K562 (cell line): ENCODE results near the gene KCNK4. TPM values are rescaled to one million over a fixed set of nuclear protein-coding genes. Genes with fewer than 3 reads are reported as not detected.
A peak's percentile ranks its signal among the peaks of the same experiment; 100 is the strongest.

Experiments used
- ATAC-seq: fragments of 200-7000 bp; cut with Tn5 transposase; 3 replicates; pipeline ENCODE4 v1.9.1; 2020; ENCODE audit warnings: moderate library complexity
- BruUV-seq: library from RNA; stranded (reverse); fragments of 400-500 nt; replicated peaks from 2 replicates; lab custom pipeline; 2021; lab: Mats Ljungman, UMichigan
- CTCF ChIA-PET: fragments of 300-600 bp; formaldehyde crosslinking; extraction: SDS; loops from one replicate; lab custom pipeline; 2021; ENCODE audit warnings: low intra/inter-chr PET ratio; lab: Yijun Ruan, JAX
- POLR2A ChIA-PET: fragments of 300-600, 350-650 bp; sonication (Branson Sonifier 250); formaldehyde crosslinking; extraction: SDS; loops from one replicate; lab custom pipeline; 2021; ENCODE audit warnings: antibody characterized with exemption, inconsistent platforms; lab: Yijun Ruan, JAX
- DNase-seq, 4 experiments: peaks; one replicate each; pipeline versions ENCODE4 v3.0.0 to v3.0.0-alpha.2; 2011 to 2018; ENCODE audit warnings: low spot score in 3 of 4, mixed read lengths in 3 of 4; ENCODE audit errors: extremely low read depth in 1 of 4
- FAIRE-seq: peaks from 2 replicates; lab custom pipeline; 2011; peaks lifted over from hg19 to GRCh38; lab: Jason Lieb, UNC
- H2AFZ ChIP-seq: 2 replicates; pipeline ENCODE4 v1.6.0; 2011; ENCODE audit warnings: low read depth, low read length, control low read depth, inconsistent platforms
- H3K27ac ChIP-seq: fragments of 200-600 bp; 3 replicates; pipeline ENCODE4 v1.8.0; 2011; ENCODE audit warnings: low read depth, mild to moderate bottlenecking, control low read depth, inconsistent platforms, low read length, moderate library complexity, mixed read lengths; ENCODE audit errors: extremely low read depth
- H3K27me3 ChIP-seq, 2 experiments: fragments of 300-600 bp in 1 of 2; 2 replicates in 1 of 2; 3 replicates in 1 of 2; pipeline versions ENCODE4 v1.6.0 to v1.8.0; 2011; ENCODE audit warnings: inconsistent platforms in 2 of 2, low read length in 2 of 2, mild to moderate bottlenecking in 1 of 2, mixed read lengths in 1 of 2, moderate library complexity in 1 of 2; ENCODE audit not compliant: control insufficient read depth in 2 of 2, insufficient read depth in 2 of 2
- H3K36me3 ChIP-seq: fragments of 300-600 bp; 3 replicates; pipeline ENCODE4 v1.8.0; 2011; ENCODE audit warnings: mild to moderate bottlenecking, low read length, inconsistent platforms; ENCODE audit not compliant: control insufficient read depth, insufficient read depth
- H3K4me1 ChIP-seq, 2 experiments: fragments of 200-600 bp in 1 of 2; replicated peaks in 1 of 2; 2 replicates in 1 of 2; 3 replicates in 1 of 2; pipeline versions ENCODE4 v1.5.1 to v1.8.0; 2011; ENCODE audit warnings: inconsistent platforms in 2 of 2, low read length in 2 of 2, mild to moderate bottlenecking in 1 of 2, mixed read lengths in 1 of 2, moderate library complexity in 1 of 2; ENCODE audit not compliant: control insufficient read depth in 2 of 2, insufficient read depth in 2 of 2
- H3K4me2 ChIP-seq: 2 replicates; pipeline ENCODE4 v1.6.1; 2011; ENCODE audit warnings: low read length, control low read depth, inconsistent platforms, mixed read lengths; ENCODE audit not compliant: insufficient read depth
- H3K4me3 ChIP-seq: fragments of 200-600 bp; sonication (generic), shearing (Covaris generic); 2 replicates; pipeline ENCODE4 v1.5.1; 2016; ENCODE audit warnings: control low read depth, inconsistent platforms
- H3K79me2 ChIP-seq: fragments of 200-600 bp; 3 replicates; pipeline ENCODE4 v1.8.0; 2011; ENCODE audit warnings: low read length, inconsistent platforms; ENCODE audit not compliant: control insufficient read depth, insufficient read depth
- H3K9ac ChIP-seq, 2 experiments: 2 replicates each; pipeline versions ENCODE4 v1.6.0 to v1.6.1; 2011; ENCODE audit warnings: low read depth in 2 of 2, low read length in 2 of 2, control low read depth in 1 of 2, inconsistent platforms in 1 of 2, mild to moderate bottlenecking in 1 of 2, mixed read lengths in 1 of 2; ENCODE audit not compliant: insufficient read depth in 1 of 2
- H3K9me1 ChIP-seq: one replicate; pipeline ENCODE4 v1.6.0; 2011; ENCODE audit warnings: inconsistent platforms, mild to moderate bottlenecking, low read length, moderate library complexity; ENCODE audit not compliant: control insufficient read depth, insufficient read depth
- H3K9me3 ChIP-seq: replicated peaks from 2 replicates; pipeline ENCODE4 v1.5.1; 2011; ENCODE audit warnings: low read depth, low read length, inconsistent platforms; ENCODE audit not compliant: control insufficient read depth, insufficient read depth
- H4K20me1 ChIP-seq: replicated peaks from 2 replicates; pipeline ENCODE4 v1.6.1; 2011; ENCODE audit warnings: low read length, inconsistent platforms, mixed read lengths; ENCODE audit not compliant: control insufficient read depth, insufficient read depth
- LARP7 ChIP-seq: fragments of 450-650 bp; IDR thresholded peaks from 2 replicates; pipeline ENCODE4 v1.6.1; 2016
- TFE3 ChIP-seq: fragments of 450-650 bp; formaldehyde crosslinking; IDR thresholded peaks from 2 replicates; pipeline ENCODE4 v1.4.0; 2020; ENCODE audit warnings: mild to moderate bottlenecking, mixed read lengths
- ZNF583 ChIP-seq: fragments of 250-450 bp; sonication (Bioruptor Pico); IDR thresholded peaks from 2 replicates; pipeline ENCODE4 v1.4.0; 2020
- WGBS: fragments of 100-300 bp; shearing (Covaris generic); methylation state at CpG from one replicate; pipeline ENCODE4 v1.1.6; 2016; ENCODE audit warnings: low coverage, mixed read lengths; ENCODE audit not compliant: insufficient coverage; ENCODE audit errors: missing lambda C conversion rate; 5-methylcytosine and 5-hydroxymethylcytosine counted together
- in situ Hi-C: fragments of 300-500 bp; cut with MboI; formaldehyde crosslinking; loops from 4 replicates; pipeline ENCODE4 v1.15.0; 2018; ENCODE audit warnings: inconsistent platforms, mixed read lengths
- intact Hi-C: fragments of 100-400 bp; cut with micrococcal nuclease; formaldehyde crosslinking; loops from 2 replicates; pipeline ENCODE4 v1.14.2; 2022
- polyA plus RNA-seq, 8 experiments: library from polyadenylated mRNA; depleted of rRNA in 4 of 8; stranded (reverse) in 5 of 8; unstranded in 3 of 8; fragments of >200 nt; fragmentation: Nextera tagmentation in 2 of 8; fragmentation: Illumina TruSeq in 1 of 8; extraction: Ambion mirVana in 2 of 8; extraction: Trizol in 1 of 8; gene quantifications; 2 replicates each; pipeline versions ENCODE4 v1.2.1 to v1.2.3, GENCODE V29; 2011 to 2014; ENCODE audit warnings: inconsistent platforms in 1 of 8, missing spikeins in 1 of 8
- total RNA-seq, 7 experiments: library from RNA; depleted of rRNA in 6 of 7; stranded (reverse); fragments of >200 nt in 6 of 7; fragmentation: Illumina TruSeq in 2 of 7; extraction: Trizol in 2 of 7; gene quantifications; 2 replicates each; pipeline versions ENCODE4 v1.2.1 to v1.2.3, GENCODE V29; 2011 to 2021; ENCODE audit warnings: low replicate concordance in 1 of 7
- TF ChIP-seq, protein P1 (sequence below): fragments of 250-450 bp; sonication (Bioruptor Pico); IDR thresholded peaks from 2 replicates; pipeline ENCODE4 v1.5.1; 2021; ENCODE audit warnings: mild to moderate bottlenecking

KCNK4 gene
- total and polyA plus RNA-seq, 9 of the 15 experiments (the other 6 are each of a cell fraction or from before 2014, with no cell fraction given): not detected

GRCh38 chr11:64248578-64248977 is 42.5 kb upstream of the KCNK4 start:
- Histone ChIP-seq H3K9me3 (no peaks in the 10 kb centered on the region), H3K4me1 (peaks cover 36 to 92% of the 10 kb centered on the region in 2 experiments), H3K27me3 (no peaks in the 10 kb centered on the region), H3K36me3 (peaks cover 32% of the 10 kb centered on the region), H4K20me1 (peaks cover 7% of the 10 kb centered on the region), H3K27ac (peak overlapping the region; percentile 38; the same call in 1 of the 3 replicates), H3K9ac (peak overlapping the region; percentile 80 to 95; a peak in 3 of 4 replicates), H3K79me2 (peaks cover 50% of the 10 kb centered on the region), H3K4me3 (no peak overlapping the region), H3K4me2 (no peak overlapping the region; the same call in 1 of the 2 replicates), H2AFZ (peak overlapping the region; percentile 71; the same call in 1 of the 2 replicates), H3K9me1 (no peaks in the 10 kb centered on the region)
- DNase-seq (peak in 2 of 4 experiments; percentile 31 to 43), ATAC-seq (no peak), FAIRE-seq (no peak)
- in situ Hi-C loops (no loop called here), intact Hi-C loops (loop anchor here (10.0 kb wide), 1 partner anchor 56 kb away; the partner anchor contains the start of genes CATSPERZ and ESRRA)
- ChIA-PET POLR2A (interaction anchor here (0.6 to 7.8 kb wide), 5 partner anchors 8 to 237 kb away, joined by 3 to 58 read pairs (median 4); no protein-coding TSS in a partner anchor), CTCF (no interaction called here)
- no TSS peak for BruUV-seq
- TF ChIP-seq LARP7 (no peak), TFE3 (CRISPR knock-in tag) (no peak), ZNF583 (CRISPR knock-in tag) (no peak)
- TF ChIP-seq, protein P1, sequence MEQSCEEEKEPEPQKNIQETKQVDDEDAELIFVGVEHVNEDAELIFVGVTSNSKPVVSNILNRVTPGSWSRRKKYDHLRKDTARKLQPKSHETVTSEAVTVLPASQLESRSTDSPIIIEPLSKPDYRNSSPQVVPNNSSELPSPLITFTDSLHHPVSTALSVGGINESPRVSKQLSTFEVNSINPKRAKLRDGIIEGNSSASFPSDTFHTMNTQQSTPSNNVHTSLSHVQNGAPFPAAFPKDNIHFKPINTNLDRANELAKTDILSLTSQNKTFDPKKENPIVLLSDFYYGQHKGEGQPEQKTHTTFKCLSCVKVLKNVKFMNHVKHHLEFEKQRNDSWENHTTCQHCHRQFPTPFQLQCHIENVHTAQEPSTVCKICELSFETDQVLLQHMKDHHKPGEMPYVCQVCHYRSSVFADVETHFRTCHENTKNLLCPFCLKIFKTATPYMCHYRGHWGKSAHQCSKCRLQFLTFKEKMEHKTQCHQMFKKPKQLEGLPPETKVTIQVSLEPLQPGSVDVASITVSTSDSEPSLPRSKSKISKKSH (CRISPR knock-in tag): no peak
- WGBS: 23% methylated on average over 5 of the region's 7 CpGs
